IMR-90 (cell line): ENCODE data around the gene IGF1. TPM values are rescaled to one million over a fixed set of nuclear protein-coding genes. Genes with fewer than 3 reads are reported as not detected.

Source experiments
- ATAC-seq: fragments of 200-7000 bp; cut with Tn5 transposase; 2 replicates; pipeline ENCODE4 v1.9.1; 2020; ENCODE audit warnings: low read depth, mild to moderate bottlenecking, moderate library complexity
- BruUV-seq: library from RNA; stranded (reverse); fragments of 400-500 nt; replicated peaks from 2 replicates; lab custom pipeline; 2021; lab: Mats Ljungman, UMichigan
- CTCF ChIA-PET: fragments of 300-600 bp; formaldehyde crosslinking; extraction: SDS; loops from one replicate; lab custom pipeline; 2021; ENCODE audit warnings: antibody characterized with exemption; lab: Yijun Ruan, JAX
- POLR2A ChIA-PET: fragments of 300-600 bp; sonication (Branson Sonifier 250); formaldehyde crosslinking; loops from one replicate; lab custom pipeline; 2022; ENCODE audit warnings: antibody characterized with exemption; ENCODE audit not compliant: unreplicated experiment; lab: Charles Lee
- DNase-seq: peaks from one replicate; pipeline ENCODE4 v3.0.0; 2013
- H2AFZ ChIP-seq: replicated peaks from 2 replicates; pipeline ENCODE3; 2013; ENCODE audit warnings: low read length, mild to moderate bottlenecking; ENCODE audit not compliant: poor library complexity
- H2AK5ac ChIP-seq: 2 replicates; pipeline ENCODE4 v1.6.1; 2013; ENCODE audit warnings: low read depth, low read length, inconsistent platforms
- H2AK9ac ChIP-seq: replicated peaks from 2 replicates; pipeline ENCODE3; 2013; ENCODE audit warnings: mild to moderate bottlenecking, low read depth, low read length, moderate library complexity; ENCODE audit not compliant: poor library complexity
- H2BK120ac ChIP-seq: 2 replicates; pipeline ENCODE4 v1.6.1; 2013; ENCODE audit warnings: low read depth, low read length, inconsistent platforms
- H2BK15ac ChIP-seq: 3 replicates; pipeline ENCODE4 v1.6.1; 2013; ENCODE audit warnings: low read depth, low read length, inconsistent platforms
- H2BK20ac ChIP-seq: 2 replicates; pipeline ENCODE4 v1.6.1; 2013; ENCODE audit warnings: low read depth, mild to moderate bottlenecking, inconsistent platforms, low read length, moderate library complexity
- H2BK5ac ChIP-seq: 2 replicates; pipeline ENCODE4 v1.6.1; 2013; ENCODE audit warnings: mild to moderate bottlenecking, low read depth, low read length, inconsistent platforms; ENCODE audit not compliant: poor library complexity, severe bottlenecking
- H3K14ac ChIP-seq: replicated peaks from 2 replicates; pipeline ENCODE4 v1.6.1; 2013; ENCODE audit warnings: low read depth, low read length, inconsistent platforms
- H3K18ac ChIP-seq: 2 replicates; pipeline ENCODE4 v1.6.1; 2013; ENCODE audit warnings: low read depth, low read length, control low read depth
- H3K23ac ChIP-seq: 2 replicates; pipeline ENCODE4 v1.6.1; 2013; ENCODE audit warnings: low read depth, low read length, inconsistent platforms
- H3K27ac ChIP-seq: 2 replicates; pipeline ENCODE4 v1.5.1; 2013; ENCODE audit warnings: mild to moderate bottlenecking, control low read depth, low read length; ENCODE audit not compliant: insufficient read depth
- H3K27me3 ChIP-seq: 2 replicates; pipeline ENCODE4 v1.6.1; 2013; ENCODE audit warnings: low read length; ENCODE audit not compliant: control insufficient read depth, insufficient read depth
- H3K36me3 ChIP-seq: 2 replicates; pipeline ENCODE4 v1.6.1; 2013; ENCODE audit warnings: low read length, mixed read lengths; ENCODE audit not compliant: control insufficient read depth, insufficient read depth
- H3K4ac ChIP-seq: 2 replicates; pipeline ENCODE4 v1.6.1; 2013; ENCODE audit warnings: low read depth, low read length, inconsistent platforms
- H3K4me1 ChIP-seq: 2 replicates; pipeline ENCODE4 v1.6.1; 2013; ENCODE audit warnings: low read length, mixed read lengths; ENCODE audit not compliant: control insufficient read depth, insufficient read depth
- H3K4me2 ChIP-seq: 2 replicates; pipeline ENCODE4 v1.6.1; 2013; ENCODE audit warnings: low read depth, mild to moderate bottlenecking, control low read depth, low read length, moderate library complexity
- H3K4me3 ChIP-seq: 2 replicates; pipeline ENCODE4 v1.5.1; 2013; ENCODE audit warnings: low read depth, mild to moderate bottlenecking, control low read depth, low read length, moderate library complexity; ENCODE audit not compliant: insufficient read depth
- H3K56ac ChIP-seq: 2 replicates; pipeline ENCODE4 v1.6.1; 2013; ENCODE audit warnings: low read length, inconsistent platforms; ENCODE audit not compliant: insufficient read depth; ENCODE audit errors: extremely low read depth
- H3K79me1 ChIP-seq, 2 experiments: 2 replicates each; pipeline ENCODE4 v1.6.1; 2013; ENCODE audit warnings: low read length in 2 of 2, inconsistent platforms in 1 of 2, low read depth in 1 of 2
- H3K9ac ChIP-seq: 2 replicates; pipeline ENCODE4 v1.6.1; 2013; ENCODE audit warnings: low read depth, low read length, control low read depth
- H3K9me1 ChIP-seq: 2 replicates; pipeline ENCODE4 v1.6.1; 2013; ENCODE audit warnings: low read length, inconsistent platforms; ENCODE audit not compliant: insufficient read depth
- H3K9me3 ChIP-seq: 2 replicates; pipeline ENCODE4 v1.6.1; 2013; ENCODE audit warnings: low read length; ENCODE audit not compliant: control insufficient read depth, insufficient read depth
- H4K20me1 ChIP-seq: 2 replicates; pipeline ENCODE4 v1.6.1; 2013; ENCODE audit warnings: low read length, inconsistent platforms; ENCODE audit not compliant: insufficient read depth
- H4K5ac ChIP-seq: 2 replicates; pipeline ENCODE4 v1.6.1; 2013; ENCODE audit warnings: mild to moderate bottlenecking, low read depth, low read length, control low read depth
- H4K8ac ChIP-seq, 2 experiments: 2 replicates each; pipeline ENCODE4 v1.6.1; 2013; ENCODE audit warnings: low read depth in 2 of 2, low read length in 2 of 2, control low read depth in 1 of 2, inconsistent platforms in 1 of 2
- H4K91ac ChIP-seq: 2 replicates; pipeline ENCODE4 v1.6.1; 2013; ENCODE audit warnings: low read depth, low read length, inconsistent platforms; ENCODE audit not compliant: insufficient read depth
- BHLHE40 ChIP-seq: fragments of 150-350 bp; IDR thresholded peaks from 2 replicates; pipeline ENCODE4 v1.6.1; 2016; ENCODE audit warnings: mild to moderate bottlenecking, low read depth, low read length
- CHD1 ChIP-seq: IDR thresholded peaks from 2 replicates; pipeline ENCODE4 v1.6.1; 2012; ENCODE audit warnings: low read depth, low read length, improper control_type of control experiment
- ELK1 ChIP-seq: fragments of 150-350 bp; IDR thresholded peaks from 2 replicates; pipeline ENCODE4 v1.6.1; 2016; ENCODE audit warnings: low read depth, mild to moderate bottlenecking, low read length, moderate library complexity, borderline replicate concordance
- FOS ChIP-seq: fragments of 150-350 bp; IDR thresholded peaks from 2 replicates; pipeline ENCODE4 v1.6.1; 2016; ENCODE audit warnings: low read depth, low read length
- MXI1 ChIP-seq: IDR thresholded peaks from 2 replicates; pipeline ENCODE4 v1.6.1; 2012; ENCODE audit warnings: low read depth, mild to moderate bottlenecking, low read length, moderate library complexity, borderline replicate concordance
- NFE2L2 ChIP-seq: fragments of 150-350 bp; IDR thresholded peaks from 2 replicates; pipeline ENCODE4 v1.6.1; 2016; ENCODE audit warnings: low read depth, mild to moderate bottlenecking, low read length
- POLR2A ChIP-seq: IDR thresholded peaks from 2 replicates; pipeline ENCODE4 v1.6.1; 2012; ENCODE audit warnings: mild to moderate bottlenecking, low read depth, low read length
- WGBS, 2 experiments: methylation state at CpG; one replicate each; pipeline versions ENCODE4 v1.1.5 to v1.1.7; 2013; ENCODE audit warnings: missing lambda C conversion rate in 2 of 2; ENCODE audit not compliant: insufficient read length in 1 of 2; ENCODE audit errors: extremely low coverage in 2 of 2; 5-methylcytosine and 5-hydroxymethylcytosine counted together
- dilution Hi-C: fragments of 300-500 bp; cut with HindIII; formaldehyde crosslinking; loops from one replicate; pipeline ENCODE4 v1.14.3; 2018; ENCODE audit warnings: low sequenced_read_pairs; ENCODE audit not compliant: unreplicated experiment
- in situ Hi-C: fragments of 300-500 bp; cut with MboI; formaldehyde crosslinking; loops from 3 replicates; pipeline ENCODE4 v1.14.3; 2019; ENCODE audit warnings: low sequenced_read_pairs, inconsistent platforms, mixed read lengths
- intact Hi-C: fragments of 100-400 bp; cut with micrococcal nuclease; formaldehyde crosslinking; loops from 2 replicates; pipeline ENCODE4 v1.10.0; 2022
- polyA plus RNA-seq, 3 experiments: library from polyadenylated mRNA; depleted of rRNA; stranded (reverse); fragments of >200 nt; gene quantifications; 2 replicates each; pipeline ENCODE4 v1.2.3, GENCODE V29; 2012; ENCODE audit warnings: low replicate concordance in 1 of 3
- total RNA-seq: library from RNA; depleted of rRNA; stranded (reverse); fragments of >200 nt; gene quantifications from 2 replicates; pipeline ENCODE4 v1.2.3, GENCODE V29; 2012

The IGF1 gene
- total and polyA plus RNA-seq, 2 of the 4 experiments (the other 2 are of a cell fraction) = under 0.01 to 0.12 TPM

- H2AFZ ChIP-seq = no peak overlapping the region
- TF ChIP-seq MXI1 (no peak), NFE2L2 (no peak), FOS (no peak), CHD1 (no peak), ELK1 (no peak), POLR2A (no peak), BHLHE40 (no peak)
- H4K91ac ChIP-seq = no peak overlapping the region
- peak overlapping the region; percentile 25; the same call in 1 of the 3 replicates for H2BK15ac ChIP-seq
- no peaks in the 10 kb centered on the region for H4K20me1 ChIP-seq
- H2AK9ac ChIP-seq = no peak overlapping the region
- DNase-seq = no peak
- no peak overlapping the region for H3K56ac ChIP-seq
- peaks cover 16% of the 10 kb centered on the region for H3K4me1 ChIP-seq
- CTCF ChIA-PET = interaction anchor here (0.6 kb wide), 2 partner anchors 162 to 546 kb away, joined by 3 read pairs; no protein-coding TSS in a partner anchor
- no peaks in the 10 kb centered on the region for H3K36me3 ChIP-seq
- no peaks in the 10 kb centered on the region for H3K9me3 ChIP-seq
- H4K5ac ChIP-seq = no peak overlapping the region; the same call in 1 of the 2 replicates
- H3K79me1 ChIP-seq = no peaks in the 10 kb centered on the region
- ATAC-seq = 0 out of 2 replicates have a peak, but pooled peaks have one; percentile 12
- H3K18ac ChIP-seq = peak overlapping the region; percentile 66
- POLR2A ChIA-PET = no interaction called here
- dilution Hi-C loops (no loop called here), in situ Hi-C loops (no loop called here), intact Hi-C loops (no loop called here)
- no peak overlapping the region for H3K4me3 ChIP-seq
- peak overlapping the region; percentile 37 for H2BK5ac ChIP-seq
- BruUV-seq = no TSS peak
- H3K9ac ChIP-seq = no peak overlapping the region
- H3K9me1 ChIP-seq = no peaks in the 10 kb centered on the region
- H2BK120ac ChIP-seq = no peak overlapping the region
- H3K27ac ChIP-seq = no peak overlapping the region
- H3K4me2 ChIP-seq = no peak overlapping the region
- WGBS, 2 experiments = 60% methylated on average over 1 of the region's 2 CpGs; no CpG with 5 or more reads in 1 of the 2 experiments
- no peak overlapping the region for H3K4ac ChIP-seq
- H3K27me3 ChIP-seq = no peaks in the 10 kb centered on the region
- H3K14ac ChIP-seq = no peak overlapping the region
- H2BK20ac ChIP-seq = 0 out of 2 replicates have a peak overlapping the region, but pooled peaks have one; percentile 30
- no peak overlapping the region for H3K23ac ChIP-seq
- H2AK5ac ChIP-seq = no peak overlapping the region
- no peak overlapping the region; a peak in 1 of 4 replicates for H4K8ac ChIP-seq
These were observed 16.6 kb downstream of the IGF1 start for GRCh38 chr12:102463659-102464249.
